NCI-H2227 (cell line): ENCODE data around the gene REM2.
A peak's percentile ranks its signal among the peaks of the same experiment; 100 is the strongest.
"Not testable (repeated sequence)": the region's sequence is repeated elsewhere in the genome, so short reads cannot be mapped to it uniquely, and the experiment has no call there.

Experiments
- DNase-seq: peaks from one replicate; lab custom pipeline; 2025; ENCODE audit not compliant: unreplicated experiment; lab: John Stamatoyannopoulos, UW

The REM2 gene

DNA sequence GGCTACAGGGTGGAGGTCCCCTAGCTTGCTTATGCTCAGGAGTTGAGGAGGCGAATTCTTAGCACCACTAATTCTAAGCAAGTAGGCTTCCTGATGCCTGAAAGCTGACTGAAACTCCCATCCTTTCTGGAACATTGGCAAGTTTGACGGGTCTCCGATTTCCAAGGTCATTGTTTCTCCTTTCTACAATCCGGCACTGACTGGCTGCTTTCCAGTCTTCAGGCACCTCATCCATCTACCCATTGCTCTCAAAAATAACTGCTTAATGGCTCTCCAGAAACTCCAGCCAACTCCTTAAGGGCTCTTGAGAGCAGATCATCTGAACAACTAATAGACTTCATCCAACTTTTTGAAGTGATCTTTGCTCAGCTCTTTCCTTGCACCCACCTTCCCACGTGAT lies 13.3 kb downstream of the REM2 start:
- DNase-seq = no peak

DNA sequence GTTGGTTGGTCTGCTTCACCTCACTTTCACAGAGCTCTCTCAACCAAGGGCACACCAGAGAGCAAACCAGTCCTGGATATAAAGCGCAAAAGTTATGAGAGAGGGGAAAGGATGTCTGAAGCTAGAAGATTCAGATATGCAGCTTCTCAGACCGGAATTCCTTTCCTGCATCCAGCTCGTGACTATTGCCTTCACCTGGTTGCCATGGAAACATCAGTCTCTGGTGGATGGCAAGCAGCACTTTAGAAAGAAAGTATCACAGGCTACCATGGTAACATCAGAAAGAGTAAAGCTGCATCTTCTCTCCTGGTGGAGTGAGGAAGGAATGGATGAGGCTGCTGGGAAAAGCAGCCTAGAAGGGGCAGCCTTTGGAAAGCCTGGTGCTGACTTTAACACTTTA lies 13.7 kb downstream of the REM2 start:
- no peak for DNase-seq

DNA sequence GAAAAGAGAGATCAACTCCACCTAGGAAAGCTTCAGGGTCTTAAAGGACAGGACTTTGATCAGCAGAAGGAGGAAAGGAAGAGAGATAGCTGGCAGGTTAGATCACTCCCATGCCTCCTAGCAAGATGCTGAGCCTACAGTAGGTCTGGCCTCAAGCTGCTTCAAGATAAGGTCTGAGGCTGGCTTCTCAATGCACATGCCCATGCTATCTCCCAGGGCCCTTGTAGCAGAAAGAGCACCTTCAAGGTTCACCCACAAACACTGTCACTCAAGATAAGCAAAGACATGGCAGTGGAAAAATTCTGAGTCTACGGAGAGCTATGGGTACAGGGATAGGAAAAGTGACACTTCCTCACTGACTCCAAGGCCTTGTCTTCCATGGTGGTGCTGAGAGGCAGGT lies 14.3 kb downstream of the REM2 start:
- no peak for DNase-seq

GRCh38 chr14:22898302-22899090 lies 15.5 kb downstream of the REM2 start:
- DNase-seq = no peak

DNA sequence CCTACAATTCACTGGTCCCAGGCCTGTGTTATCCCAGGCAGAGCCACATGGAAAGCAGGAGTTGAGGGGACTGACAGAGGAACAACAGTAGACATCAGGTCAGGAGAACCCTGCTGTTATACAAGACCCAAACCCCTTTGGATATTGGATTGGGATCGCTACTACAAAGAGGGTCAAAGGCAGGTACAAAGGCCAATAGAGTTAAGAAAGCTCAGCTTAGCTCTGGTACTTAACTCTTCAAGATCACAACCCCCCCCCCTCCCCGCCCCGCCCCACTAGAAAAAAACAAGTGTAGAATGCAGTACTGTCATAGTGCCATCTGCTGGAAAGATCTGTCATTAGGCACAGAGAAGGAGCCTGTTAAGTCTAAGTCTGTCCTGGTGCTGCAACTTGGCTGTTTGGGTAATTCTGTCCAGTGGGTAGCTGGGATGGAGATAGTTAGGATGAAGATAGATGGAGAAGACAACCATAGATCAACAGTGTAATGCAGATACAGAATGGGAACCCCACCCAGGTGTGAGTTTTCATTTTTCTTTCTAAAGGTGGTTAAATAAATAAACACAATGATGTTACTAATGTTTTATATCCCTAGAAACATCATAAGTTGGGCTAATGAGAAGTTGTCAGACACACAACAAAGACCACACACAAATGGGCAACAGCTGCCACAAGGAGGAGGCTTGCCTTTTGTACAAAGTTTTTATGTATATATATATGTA lies 17.2 kb downstream of the REM2 start:
- peak; percentile 68 for DNase-seq

- DNase-seq = no peak
These were observed 18.8 kb downstream of the REM2 start for GRCh38 chr14:22901799-22902198.

GRCh38 chr14:22903742-22904087 lies 20.7 kb downstream of the REM2 start:
- no peak for DNase-seq

DNA sequence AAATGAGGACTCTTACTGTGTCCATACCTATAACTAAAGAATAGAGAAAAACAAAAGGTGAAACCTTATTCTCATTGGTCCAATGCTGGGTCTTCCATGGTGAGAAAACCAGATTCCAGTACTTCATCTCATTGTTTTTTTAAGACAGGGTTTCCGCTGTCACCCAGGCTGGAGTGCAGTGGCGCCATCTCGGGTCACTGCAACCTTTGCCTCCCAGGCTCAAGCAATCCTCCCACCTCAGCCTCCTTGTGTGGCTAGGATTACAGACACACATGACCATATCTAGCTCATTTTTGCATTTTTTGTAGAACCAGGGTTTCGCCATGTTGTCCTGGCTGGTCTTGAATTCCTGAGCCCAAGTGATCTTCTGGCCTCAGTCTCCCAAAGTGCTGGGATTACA lies 22.6 kb downstream of the REM2 start:
- DNase-seq = no peak

- DNase-seq = no peak
These were observed 23.1 kb downstream of the REM2 start for GRCh38 chr14:22906073-22906472.

DNA sequence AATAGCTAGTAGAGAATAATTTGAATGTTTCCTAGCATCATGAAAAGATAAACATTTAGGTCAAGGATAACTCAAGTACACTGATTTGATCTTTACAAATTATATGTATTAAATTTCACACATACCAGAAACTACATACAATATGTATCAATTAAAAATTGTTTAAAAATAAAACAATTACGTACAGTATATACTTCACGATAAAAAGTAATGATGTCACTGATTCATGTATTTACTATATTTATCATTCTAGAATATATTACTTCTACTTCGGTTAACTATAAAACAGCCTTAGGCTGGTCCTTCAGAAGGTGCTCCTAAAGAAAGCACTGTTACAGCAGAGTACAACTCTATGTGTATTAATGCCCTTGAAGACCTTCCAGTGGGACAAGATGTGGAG lies 24.4 kb downstream of the REM2 start:
- no peak for DNase-seq

GRCh38 chr14:22908601-22909000 lies 25.6 kb downstream of the REM2 start:
- no peak for DNase-seq

GRCh38 chr14:22910916-22911315 lies 27.9 kb downstream of the REM2 start:
- no peak for DNase-seq

- not testable (repeated sequence) for DNase-seq
These were observed 31.8 kb downstream of the REM2 start for GRCh38 chr14:22914836-22915235.

DNA sequence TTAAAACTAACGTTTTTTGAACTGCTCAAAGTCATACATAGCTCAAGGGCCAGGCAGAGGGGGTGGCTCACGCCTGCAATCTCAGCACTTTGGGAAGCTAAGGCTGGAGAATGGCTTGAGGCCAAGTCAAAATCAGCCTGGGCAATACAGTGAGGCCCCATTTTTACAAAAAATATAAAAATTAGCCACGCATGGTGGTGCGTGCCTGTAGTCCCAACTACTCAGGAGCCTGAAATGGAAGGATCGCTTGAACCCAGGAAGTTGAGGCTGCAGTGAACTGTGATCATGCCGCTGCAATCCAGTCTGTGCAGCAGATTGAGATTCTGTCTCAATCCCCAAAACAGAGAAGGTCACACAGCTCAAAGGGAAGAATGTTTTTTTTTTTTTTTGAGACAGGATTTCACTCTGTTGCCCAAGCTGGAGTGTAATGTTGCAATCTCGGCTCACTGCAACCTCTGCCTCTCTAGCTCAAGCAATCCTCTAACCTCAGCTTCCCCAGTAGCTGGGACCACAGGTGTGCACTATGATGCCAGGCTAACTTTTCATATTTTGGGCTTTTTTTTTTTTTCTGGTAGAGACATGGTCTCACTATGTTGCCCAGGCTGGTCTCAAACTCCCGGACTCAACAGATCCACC lies 33.0 kb downstream of the REM2 start:
- DNase-seq = no peak

DNA sequence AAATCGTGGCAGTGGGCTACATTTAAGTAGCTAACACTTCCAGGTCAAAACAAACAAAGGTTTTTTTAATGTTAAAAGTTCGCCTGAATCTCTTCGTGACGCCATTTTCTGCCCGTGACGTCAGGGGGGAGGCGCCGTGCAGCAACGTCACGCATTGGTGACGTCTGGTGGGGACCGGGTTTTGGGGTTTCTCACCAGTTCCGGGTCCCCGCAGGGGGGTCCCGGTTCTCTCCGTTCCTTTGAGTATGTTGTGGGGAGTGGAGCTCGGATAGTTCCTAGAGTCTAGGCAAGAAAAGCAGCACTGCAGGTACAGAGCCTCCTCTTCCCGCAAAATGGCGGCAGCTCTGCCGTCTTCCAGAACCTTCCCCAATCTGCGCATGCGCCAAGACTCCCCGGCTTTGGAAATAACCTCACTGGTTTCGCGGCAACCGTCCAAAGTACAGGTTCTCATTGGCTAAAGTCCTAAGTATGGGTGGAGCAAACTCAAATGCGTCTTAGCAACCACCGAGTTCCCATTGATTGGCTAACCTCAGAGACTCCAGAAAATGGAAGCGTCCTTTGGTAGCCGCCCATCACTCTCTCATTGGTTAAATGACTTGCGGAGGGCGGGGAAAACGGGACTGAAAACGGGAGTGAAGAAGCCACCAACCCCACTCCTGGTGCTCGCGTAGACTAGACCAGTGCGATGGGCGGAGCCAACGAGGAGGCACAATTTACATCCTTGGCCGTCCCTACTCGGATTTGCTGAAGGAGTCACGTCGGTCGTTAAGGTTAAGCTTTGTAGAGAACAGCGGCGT lies 36.0 kb downstream of the REM2 start, which contains the start of gene RBM23:
Gene RBM23, minus strand, starts transcription at position 346 of the 797 bp plus-strand sequence.
- peak; percentile 99 for DNase-seq

DNA sequence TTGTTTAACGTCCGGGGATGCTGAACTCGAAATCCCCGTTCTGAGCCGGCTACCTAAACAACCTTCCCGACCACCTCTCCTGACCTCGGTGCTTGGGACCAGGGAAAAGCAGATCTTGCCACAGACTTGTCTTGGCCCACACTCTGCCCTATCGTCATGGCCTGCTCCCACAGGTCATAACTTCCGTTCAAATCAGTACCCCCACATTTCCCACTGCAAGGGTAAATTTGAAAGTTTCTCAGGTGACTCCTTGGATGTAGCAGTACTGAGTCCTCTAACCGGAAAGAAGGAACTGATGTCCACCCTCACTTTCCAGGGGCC lies 36.5 kb downstream of the REM2 start:
- no peak for DNase-seq

- no peak for DNase-seq
These were observed 37.7 kb downstream of the REM2 start for GRCh38 chr14:22920697-22921096.

- DNase-seq = no peak
These were observed 39.3 kb downstream of the REM2 start for GRCh38 chr14:22922294-22922693.

DNA sequence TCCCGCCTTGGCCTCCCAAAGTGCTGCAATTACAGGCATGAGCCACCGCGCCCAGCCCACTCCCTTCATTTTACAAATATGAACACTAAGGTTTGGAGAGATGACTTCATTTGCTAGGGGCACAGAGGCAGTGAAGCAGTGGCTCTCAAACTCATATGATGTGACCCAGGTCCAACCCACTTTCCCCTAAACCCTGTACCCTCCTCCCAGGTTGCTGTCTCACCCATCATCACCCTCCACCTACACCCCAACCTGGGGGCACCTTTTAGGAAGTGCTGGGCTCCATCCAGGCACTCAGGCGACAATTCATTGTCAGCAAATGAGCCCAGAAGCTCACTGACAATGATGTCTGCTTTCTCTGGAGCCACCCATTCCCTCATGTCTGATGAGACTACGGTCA lies 40.7 kb downstream of the REM2 start:
- DNase-seq = no peak

- no peak for DNase-seq
These were observed 42.5 kb downstream of the REM2 start for GRCh38 chr14:22925513-22925912.

DNA sequence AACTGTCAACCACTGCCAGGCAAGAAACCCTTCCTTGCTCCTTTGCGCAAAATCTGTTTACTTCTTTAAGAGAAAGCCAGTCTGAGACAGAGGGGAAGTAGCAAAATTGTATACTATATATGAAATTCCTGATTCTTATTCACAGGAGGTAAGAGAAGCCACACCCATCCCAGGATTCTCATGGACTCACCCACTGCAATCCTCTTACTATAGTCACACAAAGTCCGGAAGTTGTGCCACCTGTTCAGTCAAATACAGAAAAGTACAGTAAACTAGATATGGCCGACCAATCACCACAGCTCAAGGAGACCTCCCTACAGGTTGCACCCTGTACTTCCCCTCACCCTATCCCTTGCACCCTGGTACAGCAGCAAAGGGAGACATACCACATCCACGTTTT lies 43.3 kb downstream of the REM2 start:
- DNase-seq = no peak
